A549 (cell line): ENCODE results near the gene CCDC71L. TPM values are rescaled to one million over a fixed set of nuclear protein-coding genes. Genes with fewer than 3 reads are reported as not detected.

Experiments
- ATAC-seq, 2 experiments: fragments of 200-7000 bp in 1 of 2; fragments of >200 bp in 1 of 2; cut with Nextera tagmentation in 1 of 2; cut with Tn5 transposase in 1 of 2; 3 replicates each; pipeline versions ENCODE4 v1.8.0 to v1.9.1; 2018 to 2020; ENCODE audit warnings: mild to moderate bottlenecking in 1 of 2, moderate library complexity in 1 of 2
- CTCF ChIA-PET: fragments of 300-600 bp; sonication (Branson Sonifier 250); formaldehyde crosslinking; extraction: SDS; loops from one replicate; lab custom pipeline; 2021; ENCODE audit warnings: antibody characterized with exemption, inconsistent platforms; lab: Yijun Ruan, JAX
- POLR2A ChIA-PET: fragments of 350-600 bp; formaldehyde crosslinking; extraction: SDS; loops from one replicate; lab custom pipeline; 2021; ENCODE audit warnings: antibody characterized with exemption, inconsistent platforms; lab: Yijun Ruan, JAX
- DNase-seq, 2 experiments: peaks; one replicate each; pipeline versions ENCODE4 v3.0.0 to v3.0.0-alpha.2; 2011 to 2016; ENCODE audit warnings: low read depth in 1 of 2, low spot score in 1 of 2
- FAIRE-seq: peaks from 2 replicates; lab custom pipeline; 2011; peaks lifted over from hg19 to GRCh38; lab: Jason Lieb, UNC
- H3K27ac ChIP-seq, 2 experiments: fragments of >200 bp; sonication (Bioruptor Twin); formaldehyde crosslinking; 3 replicates each; pipeline ENCODE4 v1.5.1; 2016 to 2017
- H3K4me1 ChIP-seq: fragments of >200 bp; sonication (Bioruptor Twin); formaldehyde crosslinking; 3 replicates; pipeline ENCODE4 v1.6.1; 2016
- H3K4me2 ChIP-seq: fragments of >200 bp; sonication (Bioruptor Twin); formaldehyde crosslinking; 3 replicates; pipeline ENCODE4 v1.6.1; 2016
- H3K4me3 ChIP-seq: fragments of >200 bp; sonication (Bioruptor Twin); formaldehyde crosslinking; 3 replicates; pipeline ENCODE4 v1.5.1; 2016
- H3K9me3 ChIP-seq: fragments of >200 bp; sonication (Bioruptor Twin); formaldehyde crosslinking; 3 replicates; pipeline ENCODE4 v1.6.1; 2016
- ATOH8 ChIP-seq: fragments of 250-450 bp; sonication (Bioruptor Pico); IDR thresholded peaks from 2 replicates; pipeline ENCODE4 v1.5.0; 2020; ENCODE audit warnings: low read depth, mild to moderate bottlenecking, moderate library complexity
- BCL3 ChIP-seq: fragments of >200 bp; sonication (Bioruptor Twin); formaldehyde crosslinking; IDR thresholded peaks from 3 replicates; pipeline ENCODE4 v1.6.1; 2016
- CBX2 ChIP-seq: fragments of 200-600 bp; sonication (generic); IDR thresholded peaks from 2 replicates; pipeline ENCODE4 v1.6.1; 2016; ENCODE audit warnings: low read depth, mild to moderate bottlenecking, borderline replicate concordance
- CEBPB ChIP-seq, 2 experiments: fragments of >200 bp in 1 of 2; sonication (Bioruptor Twin) in 1 of 2; formaldehyde crosslinking in 1 of 2; IDR thresholded peaks; 2 replicates each; pipeline ENCODE4 v1.6.1; 2012 to 2016
- CHD2 ChIP-seq: fragments of 150-350 bp; IDR thresholded peaks from 2 replicates; pipeline ENCODE4 v1.6.1; 2014; ENCODE audit warnings: low read length; ENCODE audit not compliant: partially characterized antibody
- EHMT2 ChIP-seq: fragments of 200-600 bp; sonication (generic); IDR thresholded peaks from 2 replicates; pipeline ENCODE4 v1.6.1; 2016; ENCODE audit warnings: antibody characterized with exemption, low read depth, mild to moderate bottlenecking, moderate library complexity
- EP300 ChIP-seq, 2 experiments: fragments of >200 bp; sonication (Bioruptor Twin); formaldehyde crosslinking; IDR thresholded peaks; 2 replicates in 1 of 2; 3 replicates in 1 of 2; pipeline ENCODE4 v1.6.1; 2016 to 2017
- FOSL2 ChIP-seq, 2 experiments: fragments of 450-650 bp in 1 of 2; fragments of >200 bp in 1 of 2; sonication (Bioruptor Twin) in 1 of 2; formaldehyde crosslinking; IDR thresholded peaks; 2 replicates each; pipeline versions ENCODE4 v1.5.0 to v1.6.1; 2016 to 2020; ENCODE audit warnings: mild to moderate bottlenecking in 1 of 2, moderate library complexity in 1 of 2
- HDAC2 ChIP-seq: fragments of 200-600 bp; sonication (generic); IDR thresholded peaks from 2 replicates; pipeline ENCODE4 v1.6.1; 2016
- HEYL ChIP-seq: fragments of 250-450 bp; sonication (Bioruptor Pico); IDR thresholded peaks from 2 replicates; pipeline ENCODE4 v1.8.0; 2021; ENCODE audit warnings: mild to moderate bottlenecking, moderate library complexity
- MAZ ChIP-seq: fragments of 150-350 bp; IDR thresholded peaks from 2 replicates; pipeline ENCODE4 v1.6.1; 2014; ENCODE audit warnings: antibody characterized with exemption, low read depth, low read length, borderline replicate concordance
- RCOR1 ChIP-seq: fragments of 150-350 bp; IDR thresholded peaks from 2 replicates; pipeline ENCODE4 v1.6.1; 2014; ENCODE audit warnings: antibody characterized with exemption, low read length, low read depth
- RFX5 ChIP-seq: fragments of 450-650 bp; IDR thresholded peaks from 2 replicates; pipeline ENCODE4 v1.7.1; 2014; ENCODE audit warnings: antibody characterized with exemption, mild to moderate bottlenecking, moderate library complexity
- TP53 ChIP-seq: fragments of 250-450 bp; sonication (Bioruptor Pico); IDR thresholded peaks from 2 replicates; pipeline ENCODE4 v1.5.0; 2021; ENCODE audit warnings: mild to moderate bottlenecking, moderate library complexity
- USF2 ChIP-seq: fragments of 450-650 bp; IDR thresholded peaks from 2 replicates; pipeline ENCODE4 v1.6.1; 2014; ENCODE audit warnings: antibody characterized with exemption
- ZNF302 ChIP-seq: fragments of 250-450 bp; sonication (Bioruptor Pico); IDR thresholded peaks from 2 replicates; pipeline ENCODE4 v1.9.0; 2021; ENCODE audit warnings: inconsistent platforms, mild to moderate bottlenecking, moderate library complexity
- WGBS: methylation state at CpG from one replicate; pipeline ENCODE4 v1.1.6; 2017; ENCODE audit errors: missing lambda C conversion rate; 5-methylcytosine and 5-hydroxymethylcytosine counted together
- polyA plus RNA-seq, 4 experiments: library from polyadenylated mRNA; depleted of rRNA in 3 of 4; stranded (reverse); fragments of >200 nt; fragmentation: RNase III in 1 of 4; extraction: RNeasy Plus Mini Kit Qiagen cat#74134 plus additional on column Dnase treatment in 1 of 4; gene quantifications; 2 replicates in 3 of 4; 3 replicates in 1 of 4; pipeline ENCODE4 v1.2.3, GENCODE V29; 2011 to 2017
- TF ChIP-seq, protein P1 (sequence below): IDR thresholded peaks from 2 replicates; pipeline ENCODE4 v1.6.1; 2012

The CCDC71L gene
- polyA plus RNA-seq, 2 of the 4 experiments (the other 2 are of a cell fraction): 9.1 to 11.4 TPM

- TF ChIP-seq, protein P1, sequence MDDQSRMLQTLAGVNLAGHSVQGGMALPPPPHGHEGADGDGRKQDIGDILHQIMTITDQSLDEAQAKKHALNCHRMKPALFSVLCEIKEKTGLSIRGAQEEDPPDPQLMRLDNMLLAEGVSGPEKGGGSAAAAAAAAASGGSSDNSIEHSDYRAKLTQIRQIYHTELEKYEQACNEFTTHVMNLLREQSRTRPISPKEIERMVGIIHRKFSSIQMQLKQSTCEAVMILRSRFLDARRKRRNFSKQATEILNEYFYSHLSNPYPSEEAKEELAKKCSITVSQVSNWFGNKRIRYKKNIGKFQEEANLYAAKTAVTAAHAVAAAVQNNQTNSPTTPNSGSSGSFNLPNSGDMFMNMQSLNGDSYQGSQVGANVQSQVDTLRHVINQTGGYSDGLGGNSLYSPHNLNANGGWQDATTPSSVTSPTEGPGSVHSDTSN: no peak
These were observed 26.0 kb downstream of the CCDC71L start (continued) for GRCh38 chr7:106634958-106635357.

GRCh38 chr7:106630648-106631047, 30.3 kb downstream of the CCDC71L start:
- DNase-seq (no peak), ATAC-seq (no peak), FAIRE-seq (no peak)
- H3K27ac ChIP-seq: no peak overlapping the region
- no peak overlapping the region for H3K4me3 ChIP-seq
- H3K4me1 ChIP-seq: no peaks in the 10 kb centered on the region
- ChIA-PET CTCF (no interaction called here), POLR2A (no interaction called here)
- peaks cover 13% of the 10 kb centered on the region; the same call in 2 of the 3 replicates for H3K9me3 ChIP-seq
- no peak for TF ChIP-seq ZNF302 (CRISPR knock-in tag)
- no peak for TF ChIP-seq FOSL2 (IDR thresholded peaks at IDR 0.05)
- TF ChIP-seq FOSL2 (CRISPR knock-in tag; IDR thresholded peaks at IDR 0.05): no peak
- TF ChIP-seq HEYL (CRISPR knock-in tag): no peak
- TF ChIP-seq EP300 (IDR thresholded peaks at IDR 0.05): no peak
- TF ChIP-seq BCL3: no peak
- no peak for TF ChIP-seq HDAC2
- no peak for TF ChIP-seq MAZ
- no peak for TF ChIP-seq CHD2
- no peak for TF ChIP-seq RFX5
- no peak overlapping the region for H3K4me2 ChIP-seq

GRCh38 chr7:106629516-106629915, 31.4 kb downstream of the CCDC71L start:
- no peak for FAIRE-seq
- POLR2A ChIA-PET: no interaction called here
- peaks cover 8% of the 10 kb centered on the region; the same call in 2 of the 3 replicates for H3K9me3 ChIP-seq
- TF ChIP-seq EP300 (IDR thresholded peaks at IDR 0.05) (no peak), CEBPB (IDR thresholded peaks at IDR 0.05) (no peak), USF2 (no peak), RCOR1 (no peak), ATOH8 (no peak), EHMT2 (no peak), CBX2 (no peak), TP53 (CRISPR knock-in tag) (no peak)
- H3K4me3 ChIP-seq: no peak overlapping the region
- WGBS: 2% methylated on average over 2 of the region's 2 CpGs
- ATAC-seq: no peak
- no peak overlapping the region for H3K4me2 ChIP-seq
- no peak overlapping the region for H3K27ac ChIP-seq
- H3K4me1 ChIP-seq: no peaks in the 10 kb centered on the region
- no peak for DNase-seq
- CTCF ChIA-PET: interaction anchor here (0.7 to 1.4 kb wide), 3 partner anchors 30 to 107 kb away, joined by 3 to 5 read pairs (median 4); no protein-coding TSS in a partner anchor
